ENCODE data around the gene KRTAP1-1. TPM values are rescaled to one million over a fixed set of nuclear protein-coding genes. Genes with fewer than 3 reads are reported as not detected.

Gene KRTAP1-1
- total and polyA plus RNA-seq, 2 donors (not counting 1 experiment from before 2014, with no cell fraction given), result 0.64 TPM; not detected in 1

DNA sequence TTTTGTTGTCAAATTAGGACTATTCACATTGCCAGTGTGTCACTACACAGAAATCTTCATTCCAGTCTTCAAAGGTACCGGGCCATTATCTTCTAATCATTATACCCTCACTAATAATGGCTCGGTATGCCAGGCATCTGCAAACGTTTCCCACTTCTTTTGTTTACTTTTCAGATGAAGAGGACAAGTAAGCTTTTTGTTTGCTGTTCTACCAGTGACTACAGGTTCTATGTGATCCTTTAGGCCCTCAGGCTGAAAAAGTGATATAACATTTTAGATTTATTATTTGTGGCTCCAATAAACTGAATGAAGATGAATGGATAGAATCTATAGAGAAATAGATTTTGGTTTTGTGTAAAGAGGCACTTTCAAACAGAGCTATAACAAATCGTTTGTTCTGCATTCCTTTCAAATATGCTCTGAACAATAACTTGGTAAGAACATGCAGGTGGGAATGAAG, 31.9 kb downstream of the KRTAP1-1 start:
- H3K27me3 ChIP-seq (ENCODE audit: control insufficient read depth, insufficient read depth, low read length), result no peaks in the 10 kb centered on the region
- no peaks in the 10 kb centered on the region for H4K20me1 ChIP-seq (ENCODE audit: control insufficient read depth, extremely low read depth, insufficient read depth, low read length)
- no peaks in the 10 kb centered on the region for H3K9me3 ChIP-seq (ENCODE audit: control insufficient read depth, insufficient read depth, low read depth, low read length)
- H3K79me2 ChIP-seq (ENCODE audit: control insufficient read depth, insufficient read depth, low read length), result no peaks in the 10 kb centered on the region
- H2AFZ ChIP-seq (ENCODE audit: low read length), result no peak overlapping the region
- DNase-seq (ENCODE audit: low read depth in 2 of 2), result no peak
- no peak overlapping the region for H3K27ac ChIP-seq (ENCODE audit: insufficient read depth, low read length)
- peaks cover 2% of the 10 kb centered on the region for H3K4me1 ChIP-seq (ENCODE audit: control insufficient read depth, extremely low read depth, insufficient read depth, low read length)
- no peak overlapping the region for H3K9ac ChIP-seq (ENCODE audit: insufficient read depth, low read length)
- H3K4me3 ChIP-seq (replicated peaks in 1 of 4; ENCODE audit: control extremely low read depth in 1 of 4, insufficient read depth in 1 of 4, low read depth in 3 of 4, low read length in 4 of 4), result no peak overlapping the region
- no peaks in the 10 kb centered on the region for H3K36me3 ChIP-seq (ENCODE audit: control insufficient read depth, insufficient read depth, low read length)
- no peak for TF ChIP-seq EZH2 (IDR thresholded peaks at IDR 0.05; ENCODE audit: low read length, missing control alignments)
- TF ChIP-seq, protein P1, sequence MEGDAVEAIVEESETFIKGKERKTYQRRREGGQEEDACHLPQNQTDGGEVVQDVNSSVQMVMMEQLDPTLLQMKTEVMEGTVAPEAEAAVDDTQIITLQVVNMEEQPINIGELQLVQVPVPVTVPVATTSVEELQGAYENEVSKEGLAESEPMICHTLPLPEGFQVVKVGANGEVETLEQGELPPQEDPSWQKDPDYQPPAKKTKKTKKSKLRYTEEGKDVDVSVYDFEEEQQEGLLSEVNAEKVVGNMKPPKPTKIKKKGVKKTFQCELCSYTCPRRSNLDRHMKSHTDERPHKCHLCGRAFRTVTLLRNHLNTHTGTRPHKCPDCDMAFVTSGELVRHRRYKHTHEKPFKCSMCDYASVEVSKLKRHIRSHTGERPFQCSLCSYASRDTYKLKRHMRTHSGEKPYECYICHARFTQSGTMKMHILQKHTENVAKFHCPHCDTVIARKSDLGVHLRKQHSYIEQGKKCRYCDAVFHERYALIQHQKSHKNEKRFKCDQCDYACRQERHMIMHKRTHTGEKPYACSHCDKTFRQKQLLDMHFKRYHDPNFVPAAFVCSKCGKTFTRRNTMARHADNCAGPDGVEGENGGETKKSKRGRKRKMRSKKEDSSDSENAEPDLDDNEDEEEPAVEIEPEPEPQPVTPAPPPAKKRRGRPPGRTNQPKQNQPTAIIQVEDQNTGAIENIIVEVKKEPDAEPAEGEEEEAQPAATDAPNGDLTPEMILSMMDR (conservative IDR thresholded peaks at IDR 0.05 in 1 of 2, IDR thresholded peaks at IDR 0.05 in 1 of 2; ENCODE audit: low read depth in 1 of 2, low read length in 2 of 2), result no peak
- no peak overlapping the region for H3K4me2 ChIP-seq (ENCODE audit: extremely low read depth, insufficient read depth, low read length)

DNA sequence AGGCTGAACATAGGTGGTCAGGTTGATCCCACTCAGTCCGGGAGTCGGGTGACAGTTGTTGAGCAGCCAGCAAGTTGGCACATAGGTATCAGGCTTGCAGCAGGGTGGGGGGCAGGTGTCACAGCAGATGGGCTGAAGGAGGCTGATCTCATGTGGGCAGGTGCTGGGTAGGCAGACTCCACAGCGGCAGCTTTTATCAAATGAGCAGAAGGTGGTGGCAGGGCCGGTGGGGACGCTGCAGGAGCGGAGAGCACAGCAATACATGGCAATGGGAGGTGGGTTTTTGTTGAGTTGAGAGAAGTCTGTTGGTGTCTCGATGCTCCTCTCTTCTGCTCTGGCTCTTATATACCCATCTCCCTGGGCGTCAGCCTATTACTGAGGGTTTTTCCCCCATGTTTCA, 32.4 kb downstream of the KRTAP1-1 start, which contains the start of gene KRTAP3-1:
TSS of gene KRTAP3-1 (minus strand) at position 318 of the 400 bp plus-strand sequence. CDS start at position 264, 54 bp downstream.
- Histone ChIP-seq H3K4me2 (ENCODE audit: extremely low read depth, insufficient read depth, low read length) (no peak within 1 kb of the TSS), H3K27ac (ENCODE audit: insufficient read depth, low read length) (no peak within 1 kb of the TSS), H3K4me3 (replicated peaks in 1 of 4; ENCODE audit: control extremely low read depth in 1 of 4, insufficient read depth in 1 of 4, low read depth in 3 of 4, low read length in 4 of 4) (no peak within 1 kb of the TSS), H3K27me3 (ENCODE audit: control insufficient read depth, insufficient read depth, low read length) (no peaks in the 10 kb centered on the region), H3K4me1 (ENCODE audit: control insufficient read depth, extremely low read depth, insufficient read depth, low read length) (peaks cover 2% of the 10 kb centered on the region), H4K20me1 (ENCODE audit: control insufficient read depth, extremely low read depth, insufficient read depth, low read length) (no peaks in the 10 kb centered on the region), H3K79me2 (ENCODE audit: control insufficient read depth, insufficient read depth, low read length) (no peaks in the 10 kb centered on the region), H3K9me3 (ENCODE audit: control insufficient read depth, insufficient read depth, low read depth, low read length) (no peaks in the 10 kb centered on the region), H3K9ac (ENCODE audit: insufficient read depth, low read length) (no peak within 1 kb of the TSS), H3K36me3 (ENCODE audit: control insufficient read depth, insufficient read depth, low read length) (no peaks in the 10 kb centered on the region), H2AFZ (ENCODE audit: low read length) (no peak within 1 kb of the TSS)
- no peak for TF ChIP-seq EZH2 (IDR thresholded peaks at IDR 0.05; ENCODE audit: low read length, missing control alignments)
- TF ChIP-seq, protein P1 (conservative IDR thresholded peaks at IDR 0.05 in 1 of 2, IDR thresholded peaks at IDR 0.05 in 1 of 2; ENCODE audit: low read depth in 1 of 2, low read length in 2 of 2), result no peak
- no peak for DNase-seq (ENCODE audit: low read depth in 2 of 2)

DNA sequence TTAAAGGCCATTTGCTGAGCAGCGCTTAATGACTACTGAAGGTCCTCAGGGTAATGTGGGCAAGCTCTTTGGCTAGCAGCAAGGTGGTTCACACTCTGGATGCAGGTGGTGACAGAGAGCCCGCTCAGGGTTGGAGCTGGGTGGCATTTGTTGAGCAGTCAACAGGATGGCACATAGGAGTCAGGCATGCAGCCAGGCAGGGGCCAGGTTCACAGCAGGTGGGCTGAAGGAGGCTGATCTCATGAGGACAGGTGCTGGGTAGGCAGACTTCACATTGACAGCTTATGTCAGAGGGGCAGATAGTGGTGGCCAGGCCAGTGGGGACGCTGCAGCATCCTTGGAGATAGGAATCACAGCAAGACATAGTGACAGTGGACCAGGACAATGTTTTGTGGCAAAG, 36.9 kb downstream of the KRTAP1-1 start:
- Histone ChIP-seq H2AFZ (ENCODE audit: low read length) (no peak overlapping the region), H3K9ac (ENCODE audit: insufficient read depth, low read length) (no peak overlapping the region), H3K27me3 (ENCODE audit: control insufficient read depth, insufficient read depth, low read length) (no peaks in the 10 kb centered on the region), H3K79me2 (ENCODE audit: control insufficient read depth, insufficient read depth, low read length) (no peaks in the 10 kb centered on the region), H3K27ac (ENCODE audit: insufficient read depth, low read length) (no peak overlapping the region), H3K4me1 (ENCODE audit: control insufficient read depth, extremely low read depth, insufficient read depth, low read length) (no peaks in the 10 kb centered on the region), H3K4me3 (replicated peaks in 1 of 4; ENCODE audit: control extremely low read depth in 1 of 4, insufficient read depth in 1 of 4, low read depth in 3 of 4, low read length in 4 of 4) (no peak overlapping the region), H3K36me3 (ENCODE audit: control insufficient read depth, insufficient read depth, low read length) (no peaks in the 10 kb centered on the region), H3K9me3 (ENCODE audit: control insufficient read depth, insufficient read depth, low read depth, low read length) (no peaks in the 10 kb centered on the region), H4K20me1 (ENCODE audit: control insufficient read depth, extremely low read depth, insufficient read depth, low read length) (no peaks in the 10 kb centered on the region), H3K4me2 (ENCODE audit: extremely low read depth, insufficient read depth, low read length) (no peak overlapping the region)
- no peak for DNase-seq (ENCODE audit: low read depth in 2 of 2)
- TF ChIP-seq, protein P1 (conservative IDR thresholded peaks at IDR 0.05 in 1 of 2, IDR thresholded peaks at IDR 0.05 in 1 of 2; ENCODE audit: low read depth in 1 of 2, low read length in 2 of 2), result no peak
- no peak for TF ChIP-seq EZH2 (IDR thresholded peaks at IDR 0.05; ENCODE audit: low read length, missing control alignments)
